ENCODE data around the gene CREB3.
A peak's percentile ranks its signal among the peaks of the same experiment; 100 is the strongest.

The CREB3 gene

DNA sequence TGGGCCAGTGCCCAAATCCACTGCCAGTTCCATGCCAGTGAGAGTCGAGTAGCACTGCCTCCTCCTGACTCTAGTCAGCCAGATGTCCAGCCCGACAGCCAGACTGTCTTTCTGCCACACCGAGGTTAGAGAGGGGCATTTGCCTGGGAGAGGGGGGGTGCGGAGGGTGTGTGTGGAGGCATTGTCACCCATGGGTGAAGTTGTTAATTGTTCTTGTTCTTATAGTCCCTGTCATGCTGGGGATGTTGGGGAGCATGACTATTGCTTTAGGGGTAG, 17.7 kb downstream of the CREB3 start:
- no peak for DNase-seq

GRCh38 chr9:35753466-35753865, 21.0 kb downstream of the CREB3 start:
- no peak for DNase-seq

- DNase-seq = no peak
Observed at GRCh38 chr9:35754264-35754663, 21.8 kb downstream of the CREB3 start, which contains the start of gene MSMP. MSMP (minus strand) TSS chr9:35754276; CDS start chr9:35754129, 147 bp downstream.

DNA sequence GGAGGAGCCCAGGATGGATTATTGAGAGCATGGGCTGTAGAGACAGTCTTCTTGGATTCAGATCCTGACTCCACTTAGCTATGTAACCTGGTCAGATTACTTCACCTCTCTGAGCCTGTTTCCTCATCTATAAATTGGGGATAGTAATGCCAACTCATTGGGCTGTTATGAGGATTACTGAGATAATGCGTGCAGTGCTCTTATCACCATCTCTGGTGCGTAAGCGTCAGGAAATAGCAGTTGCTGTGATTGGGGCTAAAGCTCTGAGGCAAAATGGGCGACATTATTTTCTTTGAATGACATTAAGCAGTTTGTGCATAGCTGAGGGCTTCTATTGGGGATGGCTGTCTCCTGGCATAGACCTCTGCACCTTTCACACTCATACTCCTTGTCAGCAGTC, 22.6 kb downstream of the CREB3 start:
- DNase-seq = no peak

- peak; percentile 38 to 56 for DNase-seq
Observed at GRCh38 chr9:35756275-35757225, 24.1 kb downstream of the CREB3 start.

- peak in 1 of 2 experiments; percentile 40 for DNase-seq
Observed at GRCh38 chr9:35757226-35757891, 24.9 kb downstream of the CREB3 start.

DNA sequence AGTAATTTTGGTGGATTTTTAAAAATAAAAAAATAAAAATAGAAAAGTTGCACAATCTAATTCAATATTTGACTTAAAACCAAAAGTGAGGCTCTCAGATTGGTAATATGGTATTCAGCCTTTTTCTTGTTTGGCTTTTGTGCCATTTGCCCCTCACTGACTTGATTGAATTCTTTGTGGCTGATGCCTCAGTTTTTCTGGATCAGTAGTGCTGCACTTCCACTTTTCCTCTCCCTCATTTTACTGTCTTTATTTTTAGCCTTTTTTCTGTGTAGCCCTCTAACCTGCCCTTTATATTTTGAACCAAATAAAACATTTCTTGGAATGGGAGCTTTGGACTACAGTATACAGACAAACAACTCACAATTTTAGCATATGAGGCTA, 25.4 kb downstream of the CREB3 start:
- no peak for DNase-seq

DNA sequence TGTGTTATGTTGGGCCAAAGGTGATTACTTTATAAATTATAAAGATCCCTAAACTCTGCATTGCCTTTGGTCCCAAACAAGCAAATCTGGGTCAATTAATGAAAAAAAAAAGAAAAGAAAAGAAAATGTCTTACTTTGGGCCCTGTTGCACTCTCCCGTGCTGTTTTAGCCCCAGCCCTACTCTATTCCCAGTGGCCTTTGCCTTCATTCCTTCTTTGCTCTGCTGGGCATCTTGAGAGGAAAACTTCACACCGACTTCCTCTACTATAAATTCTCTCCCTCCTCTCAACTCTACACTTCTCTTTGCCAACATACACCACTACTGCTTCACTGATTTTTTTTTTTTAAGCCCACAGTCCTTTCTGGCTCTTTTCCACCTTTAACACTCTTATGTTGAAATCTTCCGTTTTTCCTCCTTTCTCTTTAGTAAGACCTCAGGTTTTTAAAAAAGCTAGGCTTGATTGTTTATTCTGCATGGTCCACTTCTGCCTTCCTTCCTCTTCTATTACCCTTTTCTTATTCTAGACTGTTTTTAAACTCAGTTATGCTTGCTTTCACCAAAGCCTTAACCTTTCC, 26.1 kb downstream of the CREB3 start:
- DNase-seq = no peak

DNA sequence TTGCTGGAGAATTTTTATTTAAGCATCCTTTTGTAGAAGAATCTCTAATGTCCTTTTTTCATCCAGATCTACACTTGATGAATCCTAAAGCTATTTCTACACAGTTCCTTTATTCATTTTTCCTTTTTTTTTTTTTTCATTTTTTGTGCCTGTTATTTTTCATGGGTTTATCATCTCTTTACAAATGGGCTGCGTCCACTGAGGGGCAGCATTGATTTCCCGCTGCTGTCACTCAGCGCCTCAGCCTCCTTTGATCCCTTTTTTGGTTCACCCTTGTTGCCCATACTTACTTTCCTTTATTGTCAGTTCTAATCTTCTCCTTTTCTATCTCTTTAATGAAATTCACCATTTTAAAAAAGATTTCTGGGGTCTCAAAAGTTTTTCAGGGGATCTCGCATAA, 27.3 kb downstream of the CREB3 start:
- DNase-seq = no peak

DNA sequence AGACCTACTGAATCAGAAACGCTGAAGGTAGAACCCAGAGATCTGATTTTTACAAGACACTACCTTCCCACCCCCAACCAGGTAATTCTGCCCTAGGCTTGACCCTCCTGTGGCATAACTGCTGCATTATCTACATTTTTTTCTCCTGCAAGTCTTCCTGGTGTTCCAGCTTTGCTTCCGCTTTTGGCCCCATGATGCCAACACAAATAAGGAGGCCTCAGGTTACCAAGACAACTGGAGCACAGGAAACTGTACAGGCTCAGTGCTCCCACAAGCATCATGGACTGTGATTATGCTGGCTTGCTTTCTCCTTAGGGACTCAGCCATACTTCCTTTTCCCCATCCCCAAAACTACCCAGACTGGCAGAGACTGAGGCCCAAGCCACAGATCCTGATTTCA, 28.2 kb downstream of the CREB3 start:
- peak; percentile 13 to 15 for DNase-seq

DNA sequence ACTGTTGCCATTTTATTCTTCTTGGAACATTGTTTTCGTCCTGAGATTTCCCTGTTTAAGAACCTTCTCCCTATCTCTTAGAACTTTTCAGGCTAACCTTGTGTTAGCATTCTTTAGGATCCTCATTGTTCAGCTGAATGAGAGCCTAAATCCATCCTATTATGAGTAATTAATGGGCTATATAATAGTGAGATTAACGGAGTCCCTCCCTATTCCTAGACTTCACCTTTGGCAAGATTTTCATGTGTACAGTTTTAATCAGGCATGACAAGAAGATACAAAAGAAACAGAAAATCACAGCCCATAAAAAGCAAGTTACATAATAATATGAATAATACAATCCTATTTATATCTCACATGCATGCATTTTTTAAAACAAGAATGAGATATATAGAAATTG, 30.7 kb downstream of the CREB3 start:
- DNase-seq = no peak

DNA sequence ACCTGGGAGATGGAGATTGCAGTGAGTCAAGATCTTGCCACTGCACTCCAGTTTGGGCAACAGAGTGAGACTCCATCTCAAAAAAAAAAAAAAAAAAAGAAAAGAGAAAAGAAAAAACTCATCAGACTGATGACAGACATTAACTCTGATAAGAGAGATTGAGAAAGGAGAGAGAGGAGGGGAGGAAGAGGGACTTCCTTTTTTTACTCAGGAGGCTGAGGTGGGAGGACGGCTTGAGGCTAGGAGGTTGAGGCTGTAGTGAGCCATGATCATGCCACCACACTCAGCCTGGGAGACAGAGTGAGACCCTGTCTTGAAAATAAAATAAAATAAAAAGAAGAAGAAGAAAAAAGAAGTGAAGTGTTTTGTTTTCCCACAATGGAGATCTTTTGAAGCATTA, 31.3 kb downstream of the CREB3 start:
- DNase-seq = no peak

DNA sequence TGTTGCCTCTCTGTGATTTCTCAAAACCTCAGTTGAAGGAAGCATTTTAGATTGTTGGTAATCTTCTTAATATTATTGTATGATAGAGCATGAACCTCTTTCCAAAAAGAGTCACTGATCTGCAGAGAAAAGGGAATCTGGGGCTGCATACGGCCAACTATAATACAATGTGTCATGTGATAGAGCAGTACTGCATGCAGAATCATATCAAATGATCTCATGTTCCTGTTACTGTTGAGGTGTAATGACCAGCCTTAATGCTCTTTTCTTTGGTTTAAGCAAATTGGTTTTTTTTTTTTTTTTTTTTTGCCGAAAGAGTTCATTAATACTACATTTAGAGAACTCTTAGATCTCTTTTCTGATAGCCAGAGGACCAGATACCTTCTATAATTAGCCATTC, 34.5 kb downstream of the CREB3 start:
- DNase-seq = no peak

DNA sequence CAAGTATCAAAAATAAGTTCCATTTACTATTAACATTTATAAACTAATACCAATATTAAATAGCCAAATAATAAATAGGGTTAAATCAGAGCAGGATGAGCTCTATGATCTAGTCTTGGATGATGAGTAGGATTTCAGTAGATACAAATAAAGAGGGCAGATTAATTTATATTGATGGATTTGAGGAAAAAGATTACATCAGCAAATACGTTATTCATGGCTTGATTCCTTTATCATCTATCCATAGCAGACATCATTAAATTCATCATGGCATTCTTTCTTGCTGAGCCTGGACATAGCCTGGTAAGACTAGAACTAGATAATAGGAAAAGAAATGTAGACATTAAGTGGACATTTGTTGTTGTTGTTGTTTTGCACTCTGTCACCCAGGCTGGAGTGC, 35.0 kb downstream of the CREB3 start:
- no peak for DNase-seq

GRCh38 chr9:35769763-35770162, 37.3 kb downstream of the CREB3 start:
- DNase-seq = no peak

GRCh38 chr9:35771075-35771433, 38.6 kb downstream of the CREB3 start:
- DNase-seq = no peak

DNA sequence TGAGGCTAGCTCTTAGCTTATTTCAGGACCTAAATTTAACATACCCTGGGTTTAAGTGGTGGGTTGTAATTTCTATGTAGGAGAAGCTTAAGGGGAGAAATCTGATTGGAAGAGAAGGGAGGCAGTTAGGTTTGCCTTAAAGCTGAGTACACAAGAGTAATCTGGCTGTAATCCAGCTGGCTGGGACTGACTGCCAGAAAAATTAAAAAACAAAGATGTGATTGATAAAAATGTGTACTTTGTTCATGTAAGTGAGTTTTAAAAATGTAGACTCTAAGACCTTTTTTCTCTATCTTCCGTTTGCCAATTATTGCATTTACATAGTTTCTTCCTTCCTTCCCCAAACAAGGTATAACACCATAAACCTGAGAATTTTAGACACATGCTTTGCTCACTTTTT, 39.1 kb downstream of the CREB3 start:
- peak; percentile 35 to 73 for DNase-seq

- peak; percentile 18 to 33 for DNase-seq
Observed at GRCh38 chr9:35771943-35772342, 39.5 kb downstream of the CREB3 start.

GRCh38 chr9:35774907-35775635, 42.6 kb downstream of the CREB3 start:
- DNase-seq = no peak

DNA sequence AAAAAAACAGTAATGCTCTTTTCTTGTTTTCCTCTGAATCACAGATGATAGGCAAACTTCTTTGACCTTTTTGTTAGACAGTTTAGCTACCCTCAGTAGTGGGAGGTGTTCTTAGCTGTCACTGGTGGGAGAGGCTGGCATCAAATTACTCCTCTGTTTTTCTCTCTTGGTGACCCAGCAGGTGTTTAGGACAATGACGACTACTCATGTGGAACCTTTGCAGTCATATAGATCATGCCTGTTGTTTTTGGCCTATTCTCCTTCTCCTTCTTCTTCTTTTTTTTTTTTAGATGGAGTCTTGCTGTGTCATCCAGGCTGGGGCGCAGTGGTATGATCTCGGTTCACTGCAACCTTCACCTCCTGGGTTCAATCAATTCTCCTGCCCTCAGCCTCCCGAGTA, 43.6 kb downstream of the CREB3 start:
- peak; percentile 71 to 83 for DNase-seq

- no peak for DNase-seq
Observed at GRCh38 chr9:35778496-35778895, 46.0 kb downstream of the CREB3 start.

GRCh38 chr9:35781066-35781465, 48.6 kb downstream of the CREB3 start:
- DNase-seq = no peak

GRCh38 chr9:35783418-35783817, 51.0 kb downstream of the CREB3 start:
- no peak for DNase-seq
